HFFc6 (cell line): ENCODE results near the gene SPATA7. TPM values are rescaled to one million over a fixed set of nuclear protein-coding genes. Genes with fewer than 3 reads are reported as not detected.

ENCODE experiments used
- DNase-seq: peaks from one replicate; pipeline ENCODE4 v3.0.0-alpha.2; 2018
- H3K27ac Mint-ChIP-seq: 2 replicates; pipeline ENCODE4 v1.8.0; 2020; ENCODE audit warnings: mild to moderate bottlenecking, mixed read lengths
- H3K27me3 Mint-ChIP-seq: 2 replicates; pipeline ENCODE4 v1.8.0; 2021; ENCODE audit warnings: mild to moderate bottlenecking, moderate library complexity, mixed read lengths; ENCODE audit not compliant: insufficient read depth
- H3K36me3 Mint-ChIP-seq: 2 replicates; pipeline ENCODE4 v1.8.0; 2021; ENCODE audit warnings: low read depth, mixed read lengths
- H3K4me1 Mint-ChIP-seq: 2 replicates; pipeline ENCODE4 v1.8.0; 2020; ENCODE audit warnings: low read depth, mixed read lengths
- H3K4me3 Mint-ChIP-seq: 2 replicates; pipeline ENCODE4 v1.8.0; 2020; ENCODE audit warnings: mild to moderate bottlenecking, moderate library complexity, mixed read lengths
- H3K9me3 Mint-ChIP-seq: 2 replicates; pipeline ENCODE4 v1.8.0; 2020; ENCODE audit warnings: mild to moderate bottlenecking, mixed read lengths
- total RNA-seq, 6 experiments: library from RNA; stranded (reverse); fragmentation: NEBNext Ultra II Directional; extraction: Animal tissue kit (Norgen Biotek cat#: 25700); gene quantifications; 2 replicates in 1 of 6; 3 replicates in 5 of 6; pipeline ENCODE4 v1.2.3, GENCODE V29; 2021
- TF ChIP-seq, protein P1 (sequence below): fragments of 200-600 bp; sonication (generic); IDR thresholded peaks from 2 replicates; pipeline ENCODE4 v1.5.0; 2021; ENCODE audit warnings: antibody characterized with exemption, mild to moderate bottlenecking

SPATA7 gene
- total RNA-seq, 6 experiments from 2014 or later = 6.1 to 7.4 (median 6.8) TPM

DNA sequence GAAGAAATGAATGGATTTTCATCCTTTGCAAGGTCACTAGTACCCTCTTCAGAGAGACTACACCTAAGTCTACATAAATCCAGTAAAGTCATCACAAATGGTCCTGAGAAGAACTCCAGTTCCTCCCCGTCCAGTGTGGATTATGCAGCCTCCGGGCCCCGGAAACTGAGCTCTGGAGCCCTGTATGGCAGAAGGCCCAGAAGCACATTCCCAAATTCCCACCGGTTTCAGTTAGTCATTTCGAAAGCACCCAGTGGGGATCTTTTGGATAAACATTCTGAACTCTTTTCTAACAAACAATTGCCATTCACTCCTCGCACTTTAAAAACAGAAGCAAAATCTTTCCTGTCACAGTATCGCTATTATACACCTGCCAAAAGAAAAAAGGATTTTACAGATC is 40.8 kb downstream of the SPATA7 start:
- Mint-ChIP-seq H3K4me3 (no peak overlapping the region), H3K4me1 (peaks cover 39% of the 10 kb centered on the region), H3K27ac (no peak overlapping the region), H3K27me3 (no peaks in the 10 kb centered on the region), H3K36me3 (no peaks in the 10 kb centered on the region), H3K9me3 (no peaks in the 10 kb centered on the region)
- no peak for DNase-seq
- TF ChIP-seq, protein P1, sequence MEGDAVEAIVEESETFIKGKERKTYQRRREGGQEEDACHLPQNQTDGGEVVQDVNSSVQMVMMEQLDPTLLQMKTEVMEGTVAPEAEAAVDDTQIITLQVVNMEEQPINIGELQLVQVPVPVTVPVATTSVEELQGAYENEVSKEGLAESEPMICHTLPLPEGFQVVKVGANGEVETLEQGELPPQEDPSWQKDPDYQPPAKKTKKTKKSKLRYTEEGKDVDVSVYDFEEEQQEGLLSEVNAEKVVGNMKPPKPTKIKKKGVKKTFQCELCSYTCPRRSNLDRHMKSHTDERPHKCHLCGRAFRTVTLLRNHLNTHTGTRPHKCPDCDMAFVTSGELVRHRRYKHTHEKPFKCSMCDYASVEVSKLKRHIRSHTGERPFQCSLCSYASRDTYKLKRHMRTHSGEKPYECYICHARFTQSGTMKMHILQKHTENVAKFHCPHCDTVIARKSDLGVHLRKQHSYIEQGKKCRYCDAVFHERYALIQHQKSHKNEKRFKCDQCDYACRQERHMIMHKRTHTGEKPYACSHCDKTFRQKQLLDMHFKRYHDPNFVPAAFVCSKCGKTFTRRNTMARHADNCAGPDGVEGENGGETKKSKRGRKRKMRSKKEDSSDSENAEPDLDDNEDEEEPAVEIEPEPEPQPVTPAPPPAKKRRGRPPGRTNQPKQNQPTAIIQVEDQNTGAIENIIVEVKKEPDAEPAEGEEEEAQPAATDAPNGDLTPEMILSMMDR = no peak

DNA sequence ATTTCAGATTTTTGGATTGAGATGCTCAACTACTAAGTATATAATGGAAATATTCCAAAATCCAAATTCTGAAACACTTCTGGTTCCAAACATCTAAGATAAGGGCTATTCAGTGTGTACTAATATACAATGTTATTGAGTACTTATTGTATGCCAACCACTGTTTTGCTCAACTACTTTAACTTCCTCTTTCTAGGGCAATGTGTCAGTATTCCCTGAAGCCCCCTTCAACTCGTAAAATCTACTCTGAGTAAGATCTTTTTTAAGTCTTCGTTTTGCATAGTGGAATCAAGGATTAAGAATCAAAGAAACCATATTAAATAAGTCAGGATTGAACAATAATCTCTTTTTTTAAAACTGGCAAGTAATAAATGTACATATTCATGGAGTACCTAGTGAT is 45.5 kb downstream of the SPATA7 start:
- no peak overlapping the region for H3K27ac Mint-ChIP-seq
- no peaks in the 10 kb centered on the region for H3K36me3 Mint-ChIP-seq
- no peaks in the 10 kb centered on the region for H3K9me3 Mint-ChIP-seq
- no peaks in the 10 kb centered on the region for H3K27me3 Mint-ChIP-seq
- TF ChIP-seq, protein P1 = no peak
- peaks cover 6% of the 10 kb centered on the region for H3K4me1 Mint-ChIP-seq
- DNase-seq = no peak
- no peak overlapping the region for H3K4me3 Mint-ChIP-seq

DNA sequence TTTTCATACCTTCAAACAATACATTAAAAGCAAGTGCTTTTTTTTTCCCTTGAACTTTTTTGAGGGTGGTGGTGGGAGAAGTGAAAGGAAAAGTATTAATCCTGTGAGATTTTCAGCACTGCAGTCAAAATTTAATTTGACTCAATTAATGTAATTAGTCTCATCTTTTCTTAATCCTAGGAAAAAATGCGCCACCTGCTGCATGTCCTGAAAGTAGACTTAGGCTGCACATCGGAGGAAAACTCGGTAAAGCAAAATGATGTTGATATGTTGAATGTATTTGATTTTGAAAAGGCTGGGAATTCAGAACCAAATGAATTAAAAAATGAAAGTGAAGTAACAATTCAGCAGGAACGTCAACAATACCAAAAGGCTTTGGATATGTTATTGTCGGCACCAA is 52.2 kb downstream of the SPATA7 start:
- Mint-ChIP-seq H3K27me3 (no peaks in the 10 kb centered on the region), H3K9me3 (no peaks in the 10 kb centered on the region), H3K4me3 (no peak overlapping the region), H3K4me1 (no peaks in the 10 kb centered on the region), H3K36me3 (peaks cover 15% of the 10 kb centered on the region), H3K27ac (no peak overlapping the region)
- no peak for DNase-seq
- TF ChIP-seq, protein P1 = peak; percentile 72

DNA sequence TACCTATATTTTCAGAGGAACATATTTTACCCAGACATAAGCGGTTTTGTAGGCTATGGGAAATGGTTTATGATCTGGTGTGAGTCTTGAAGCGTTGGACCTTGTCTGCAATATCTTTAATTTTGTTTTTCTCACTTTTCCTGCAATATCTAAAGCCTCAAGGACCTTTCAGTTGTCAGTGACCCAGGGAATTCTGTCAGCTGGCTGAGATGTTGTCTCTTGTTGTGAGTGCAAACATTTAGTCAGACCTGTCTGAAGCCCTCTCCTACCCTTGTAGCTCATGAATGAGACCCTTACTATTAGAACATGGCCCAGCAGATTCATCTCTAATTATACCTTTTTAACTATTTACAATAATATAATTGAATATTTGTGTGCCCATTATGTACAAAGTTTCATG is 53.6 kb downstream of the SPATA7 start:
- DNase-seq = no peak
- peaks cover 15% of the 10 kb centered on the region for H3K36me3 Mint-ChIP-seq
- TF ChIP-seq, protein P1 = no peak
- H3K27me3 Mint-ChIP-seq = no peaks in the 10 kb centered on the region
- H3K9me3 Mint-ChIP-seq = no peaks in the 10 kb centered on the region
- no peak overlapping the region for H3K27ac Mint-ChIP-seq
- no peaks in the 10 kb centered on the region for H3K4me1 Mint-ChIP-seq
- no peak overlapping the region for H3K4me3 Mint-ChIP-seq

DNA sequence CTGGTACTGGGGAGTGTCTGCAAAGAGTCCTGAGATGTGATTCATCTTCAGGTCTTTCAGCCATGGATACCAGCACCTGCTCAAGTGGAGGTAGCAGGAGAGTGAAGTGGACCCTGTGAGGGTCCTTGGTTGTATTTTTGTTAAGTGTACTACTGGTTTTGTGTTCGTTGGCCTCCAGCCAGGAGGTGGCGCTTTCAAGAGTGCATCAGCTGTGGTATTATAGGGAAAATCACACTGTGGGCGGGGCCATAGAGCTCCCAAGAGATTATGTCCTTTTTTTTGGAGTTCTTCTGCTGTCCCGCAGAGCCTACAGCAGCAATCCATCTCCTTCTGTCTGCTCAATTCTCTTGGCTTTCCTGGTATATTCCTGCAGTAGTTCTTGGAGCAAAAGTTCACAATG is 66.8 kb downstream of the SPATA7 start:
- Mint-ChIP-seq H3K4me1 (peaks cover 7% of the 10 kb centered on the region), H3K27ac (no peak overlapping the region), H3K36me3 (peaks cover 21% of the 10 kb centered on the region), H3K9me3 (peaks cover 5% of the 10 kb centered on the region; the same call in 1 of the 2 replicates), H3K27me3 (no peaks in the 10 kb centered on the region; the same call in 1 of the 2 replicates), H3K4me3 (no peak overlapping the region)
- TF ChIP-seq, protein P1 = no peak
- DNase-seq = no peak

DNA sequence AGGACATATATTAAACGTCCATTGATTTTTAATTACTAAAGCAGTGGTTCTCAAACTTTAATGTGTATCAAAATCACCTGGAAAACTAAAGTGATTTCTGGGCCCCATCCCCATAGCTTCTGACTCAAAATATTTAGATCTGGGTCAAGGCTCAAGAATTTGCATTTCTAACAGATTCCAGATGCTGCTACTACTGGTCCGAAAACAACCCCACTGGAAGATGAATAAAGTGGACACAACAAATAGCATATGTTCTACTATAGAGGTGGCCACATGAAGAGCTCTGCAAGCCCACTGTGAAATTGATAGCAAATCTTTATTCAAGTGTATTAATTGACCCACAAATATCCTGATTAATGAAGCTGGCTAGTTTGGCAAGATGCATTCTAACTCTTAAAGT is 69.4 kb downstream of the SPATA7 start:
- H3K4me1 Mint-ChIP-seq = peaks cover 7% of the 10 kb centered on the region
- no peak overlapping the region for H3K27ac Mint-ChIP-seq
- no peak overlapping the region for H3K4me3 Mint-ChIP-seq
- peaks cover 25% of the 10 kb centered on the region for H3K36me3 Mint-ChIP-seq
- DNase-seq = no peak
- no peaks in the 10 kb centered on the region; the same call in 1 of the 2 replicates for H3K27me3 Mint-ChIP-seq
- TF ChIP-seq, protein P1 = no peak
- H3K9me3 Mint-ChIP-seq = peaks cover 9% of the 10 kb centered on the region; the same call in 1 of the 2 replicates
